MM.1S (cell line): ENCODE results near the gene DCLRE1B.

Experiments used
- EZH2 ChIP-seq: fragments of 300-600 bp; sonication (generic); optimal IDR thresholded peaks from 2 replicates; pipeline ENCODE3; 2017; ENCODE audit warnings: low read depth, mild to moderate bottlenecking, antibody characterized with exemption, low read length, mixed read lengths
- TF ChIP-seq, protein P1 (sequence below): fragments of 300-600 bp; sonication (generic); IDR thresholded peaks from 2 replicates; pipeline ENCODE4 v1.5.1; 2016; ENCODE audit warnings: antibody characterized with exemption, low read length, mixed read lengths

GRCh38 chr1:113949007-113949406 lies 43.9 kb downstream of the DCLRE1B start:
- TF ChIP-seq, protein P1, sequence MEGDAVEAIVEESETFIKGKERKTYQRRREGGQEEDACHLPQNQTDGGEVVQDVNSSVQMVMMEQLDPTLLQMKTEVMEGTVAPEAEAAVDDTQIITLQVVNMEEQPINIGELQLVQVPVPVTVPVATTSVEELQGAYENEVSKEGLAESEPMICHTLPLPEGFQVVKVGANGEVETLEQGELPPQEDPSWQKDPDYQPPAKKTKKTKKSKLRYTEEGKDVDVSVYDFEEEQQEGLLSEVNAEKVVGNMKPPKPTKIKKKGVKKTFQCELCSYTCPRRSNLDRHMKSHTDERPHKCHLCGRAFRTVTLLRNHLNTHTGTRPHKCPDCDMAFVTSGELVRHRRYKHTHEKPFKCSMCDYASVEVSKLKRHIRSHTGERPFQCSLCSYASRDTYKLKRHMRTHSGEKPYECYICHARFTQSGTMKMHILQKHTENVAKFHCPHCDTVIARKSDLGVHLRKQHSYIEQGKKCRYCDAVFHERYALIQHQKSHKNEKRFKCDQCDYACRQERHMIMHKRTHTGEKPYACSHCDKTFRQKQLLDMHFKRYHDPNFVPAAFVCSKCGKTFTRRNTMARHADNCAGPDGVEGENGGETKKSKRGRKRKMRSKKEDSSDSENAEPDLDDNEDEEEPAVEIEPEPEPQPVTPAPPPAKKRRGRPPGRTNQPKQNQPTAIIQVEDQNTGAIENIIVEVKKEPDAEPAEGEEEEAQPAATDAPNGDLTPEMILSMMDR, result no peak
- TF ChIP-seq EZH2, result no peak
